ENCODE data around the gene RASSF3. TPM values are rescaled to one million over a fixed set of nuclear protein-coding genes. Genes with fewer than 3 reads are reported as not detected.

The RASSF3 gene
- total RNA-seq, 1 experiment from 2014 or later, result 162 TPM

DNA sequence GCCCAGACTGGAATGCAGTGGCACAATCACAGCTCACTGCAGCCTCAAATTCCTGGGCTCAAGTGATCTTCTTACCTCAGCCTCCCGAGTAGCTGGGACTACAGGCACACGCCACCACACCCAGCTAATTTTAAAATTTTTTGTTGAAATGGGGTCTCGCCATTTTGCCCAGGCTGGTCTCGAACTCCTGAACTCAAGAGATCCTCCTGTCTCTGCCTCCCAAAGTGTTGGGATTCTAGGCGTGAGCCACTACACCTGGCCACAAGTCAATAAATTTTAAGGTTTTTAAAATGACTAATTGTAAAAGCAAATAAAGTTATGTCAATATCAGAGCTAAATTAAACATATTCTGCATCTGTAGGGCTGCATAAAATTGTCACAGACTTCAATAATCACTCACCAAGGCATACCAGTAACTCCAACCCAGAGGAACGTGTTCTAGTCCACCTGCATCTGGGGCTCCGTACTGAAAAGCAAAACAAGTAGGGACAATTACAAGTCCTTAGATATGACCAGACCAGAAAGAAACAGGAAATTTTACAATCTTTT lies 135.0 kb downstream of the RASSF3 start:
- Mint-ChIP-seq H3K4me3 (ENCODE audit: low read depth, unreplicated experiment) (no peak overlapping the region), H3K4me1 (ENCODE audit: low read depth, unreplicated experiment) (peaks cover 20% of the 10 kb centered on the region)
- BruUV-seq (replicated peaks), result no TSS peak

DNA sequence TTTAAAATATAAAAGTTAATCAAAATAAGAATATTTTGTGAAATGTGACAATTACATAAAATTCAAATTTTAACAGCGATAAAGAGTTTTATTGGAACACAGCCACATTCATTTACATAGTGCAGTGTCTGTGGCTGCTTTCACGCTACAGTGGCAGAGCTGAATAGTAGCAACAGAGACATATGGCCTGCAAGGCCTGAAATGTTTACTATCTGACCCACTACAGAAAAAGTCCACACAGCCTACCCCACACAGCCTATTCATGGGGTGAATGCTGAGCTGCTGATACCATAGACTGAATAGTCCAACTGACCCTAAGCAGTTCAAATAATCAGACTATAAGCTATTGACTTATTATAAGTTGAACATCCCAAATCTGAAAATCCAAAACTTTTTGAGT lies 135.7 kb downstream of the RASSF3 start:
- CTCF ChIA-PET, result interaction anchor here (0.6 to 0.9 kb wide), 2 partner anchors 8 to 139 kb away, joined by 4 to 5 read pairs; no protein-coding TSS in a partner anchor
- peaks cover 20% of the 10 kb centered on the region for H3K4me1 Mint-ChIP-seq (ENCODE audit: low read depth, unreplicated experiment)
- BruUV-seq (replicated peaks), result no TSS peak
- H3K27ac Mint-ChIP-seq (ENCODE audit: unreplicated experiment), result no peak overlapping the region
- H3K27me3 Mint-ChIP-seq (ENCODE audit: unreplicated experiment), result no peaks in the 10 kb centered on the region
- peaks cover 31% of the 10 kb centered on the region for H3K36me3 Mint-ChIP-seq (ENCODE audit: insufficient read depth, unreplicated experiment)
- no peak for DNase-seq
- intact Hi-C loops (cut with micrococcal nuclease; ENCODE audit: unreplicated experiment), result no loop called here
- no peaks in the 10 kb centered on the region for H3K9me3 Mint-ChIP-seq (ENCODE audit: low read depth, unreplicated experiment)
- TF ChIP-seq, protein P1, sequence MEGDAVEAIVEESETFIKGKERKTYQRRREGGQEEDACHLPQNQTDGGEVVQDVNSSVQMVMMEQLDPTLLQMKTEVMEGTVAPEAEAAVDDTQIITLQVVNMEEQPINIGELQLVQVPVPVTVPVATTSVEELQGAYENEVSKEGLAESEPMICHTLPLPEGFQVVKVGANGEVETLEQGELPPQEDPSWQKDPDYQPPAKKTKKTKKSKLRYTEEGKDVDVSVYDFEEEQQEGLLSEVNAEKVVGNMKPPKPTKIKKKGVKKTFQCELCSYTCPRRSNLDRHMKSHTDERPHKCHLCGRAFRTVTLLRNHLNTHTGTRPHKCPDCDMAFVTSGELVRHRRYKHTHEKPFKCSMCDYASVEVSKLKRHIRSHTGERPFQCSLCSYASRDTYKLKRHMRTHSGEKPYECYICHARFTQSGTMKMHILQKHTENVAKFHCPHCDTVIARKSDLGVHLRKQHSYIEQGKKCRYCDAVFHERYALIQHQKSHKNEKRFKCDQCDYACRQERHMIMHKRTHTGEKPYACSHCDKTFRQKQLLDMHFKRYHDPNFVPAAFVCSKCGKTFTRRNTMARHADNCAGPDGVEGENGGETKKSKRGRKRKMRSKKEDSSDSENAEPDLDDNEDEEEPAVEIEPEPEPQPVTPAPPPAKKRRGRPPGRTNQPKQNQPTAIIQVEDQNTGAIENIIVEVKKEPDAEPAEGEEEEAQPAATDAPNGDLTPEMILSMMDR (IDR thresholded peaks at IDR 0.05; ENCODE audit: unreplicated experiment), result no peak
- no peak overlapping the region for H3K4me3 Mint-ChIP-seq (ENCODE audit: low read depth, unreplicated experiment)

More for the DNA sequence above, 135.0 kb downstream of the RASSF3 start:
- TF ChIP-seq, protein P1 (IDR thresholded peaks at IDR 0.05; ENCODE audit: unreplicated experiment), result no peak
- Mint-ChIP-seq H3K27ac (ENCODE audit: unreplicated experiment) (no peak overlapping the region), H3K9me3 (ENCODE audit: low read depth, unreplicated experiment) (no peaks in the 10 kb centered on the region), H3K36me3 (ENCODE audit: insufficient read depth, unreplicated experiment) (peaks cover 31% of the 10 kb centered on the region), H3K27me3 (ENCODE audit: unreplicated experiment) (no peaks in the 10 kb centered on the region)
- intact Hi-C loops (cut with micrococcal nuclease; ENCODE audit: unreplicated experiment), result no loop called here
- CTCF ChIA-PET, result interaction anchor here (0.6 to 0.9 kb wide), 4 partner anchors 11 to 342 kb away, joined by 3 to 9 read pairs (median 5); no protein-coding TSS in a partner anchor
- peak; percentile 10 for DNase-seq

DNA sequence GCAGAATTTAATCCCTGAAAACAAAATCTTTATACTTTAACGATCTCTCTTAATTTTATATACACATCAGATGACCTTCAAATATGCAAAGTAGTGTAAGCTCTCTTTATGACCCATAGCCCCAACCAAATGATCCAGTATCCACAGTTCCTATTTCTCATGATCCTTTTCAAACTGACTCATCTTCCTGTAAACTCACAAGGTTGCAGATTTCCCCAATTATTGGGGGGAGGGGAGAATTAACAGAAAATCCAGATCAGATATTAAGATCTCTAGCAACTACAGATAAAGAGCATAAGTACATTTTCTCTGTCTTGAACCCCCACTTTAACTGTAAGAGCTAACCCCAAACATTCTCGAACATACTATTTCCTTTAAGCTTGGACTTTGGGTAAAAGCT lies 136.4 kb downstream of the RASSF3 start:
- H3K4me3 Mint-ChIP-seq (ENCODE audit: low read depth, unreplicated experiment), result no peak overlapping the region
- CTCF ChIA-PET, result no interaction called here
- TF ChIP-seq, protein P1 (IDR thresholded peaks at IDR 0.05; ENCODE audit: unreplicated experiment), result no peak
- H3K27ac Mint-ChIP-seq (ENCODE audit: unreplicated experiment), result no peak overlapping the region
- no TSS peak for BruUV-seq (replicated peaks)
- intact Hi-C loops (cut with micrococcal nuclease; ENCODE audit: unreplicated experiment), result no loop called here
- peaks cover 20% of the 10 kb centered on the region for H3K4me1 Mint-ChIP-seq (ENCODE audit: low read depth, unreplicated experiment)
- peaks cover 27% of the 10 kb centered on the region for H3K36me3 Mint-ChIP-seq (ENCODE audit: insufficient read depth, unreplicated experiment)
- no peak for DNase-seq
- no peaks in the 10 kb centered on the region for H3K9me3 Mint-ChIP-seq (ENCODE audit: low read depth, unreplicated experiment)
- H3K27me3 Mint-ChIP-seq (ENCODE audit: unreplicated experiment), result no peaks in the 10 kb centered on the region

Small RNA genes within 50 kb of the gene (microRNA-seq; reads per million reads assigned to microRNA genes)
- gene MIR548C (not detected), gene MIR548Z (not detected)

Other genes starting within 250 kb of the RASSF3 start
- 3.8 and 4.7 TPM in 2 replicates for gene C12orf56, start 219.7 kb upstream of the RASSF3 start, total RNA-seq (2022)
- 125 and 140 TPM in 2 replicates for gene XPOT, start 206.1 kb upstream of the RASSF3 start, total RNA-seq (2022)
- 40.4 and 42.9 TPM in 2 replicates for gene TBK1, start 158.4 kb upstream of the RASSF3 start, total RNA-seq (2022)
- 85.1 and 93.5 TPM in 2 replicates for gene GNS, start 148.9 kb downstream of the RASSF3 start, total RNA-seq (2022)
- gene TBC1D30, start 214.2 kb downstream of the RASSF3 start, total RNA-seq (2022), result 21.4 and 29.4 TPM in 2 replicates